RWPE1 (cell line): ENCODE measurements around the gene UBE4A.

Source experiments
- CTCF ChIA-PET: fragments of 350-600 bp; sonication (Branson Sonifier 250); formaldehyde crosslinking; extraction: SDS; loops from one replicate; lab custom pipeline; 2021; lab: Yijun Ruan, JAX
- POLR2A ChIA-PET: fragments of 400-600 bp; formaldehyde crosslinking; extraction: SDS; loops from one replicate; lab custom pipeline; 2020; ENCODE audit warnings: antibody characterized with exemption; ENCODE audit not compliant: low non-redundant PET; lab: Yijun Ruan, JAX
- DNase-seq: peaks from one replicate; pipeline ENCODE4 v3.0.0; 2012; ENCODE audit warnings: low spot score
- H3K27ac ChIP-seq: fragments of 450-650 bp; 2 replicates; pipeline ENCODE4 v1.5.1; 2017
- CTCF ChIP-seq: fragments of 450-650 bp; conservative IDR thresholded peaks from 2 replicates; pipeline ENCODE4 v1.5.1; 2017; ENCODE audit warnings: low read depth, mild to moderate bottlenecking

UBE4A gene

GRCh38 chr11:118436639-118437207, 77.3 kb downstream of the UBE4A start:
- TF ChIP-seq CTCF = no peak
- DNase-seq = peak; percentile 37
- CTCF ChIA-PET = no interaction called here
- POLR2A ChIA-PET = no interaction called here
- H3K27ac ChIP-seq = peak overlapping the region; percentile 96

GRCh38 chr11:118437208-118438125, 78.1 kb downstream of the UBE4A start:
- POLR2A ChIA-PET = no interaction called here
- peak; percentile 64 for DNase-seq
- peak overlapping the region; percentile 96 for H3K27ac ChIP-seq
- TF ChIP-seq CTCF = no peak
- CTCF ChIA-PET = interaction anchor here (0.5 to 0.8 kb wide), 4 partner anchors 13 to 50 kb away, joined by 3 to 7 read pairs (median 4); no protein-coding TSS in a partner anchor

GRCh38 chr11:118438314-118438931, 79.0 kb downstream of the UBE4A start:
- peak; percentile 56 for DNase-seq
- no peak for TF ChIP-seq CTCF
- ChIA-PET POLR2A (no interaction called here), CTCF (interaction anchor here (0.5 to 0.8 kb wide), 3 partner anchors 12 to 49 kb away, joined by 3 to 7 read pairs (median 4); no protein-coding TSS in a partner anchor)
- peak overlapping the region; percentile 96 for H3K27ac ChIP-seq

GRCh38 chr11:118439646-118440045, 80.2 kb downstream of the UBE4A start:
- no peak overlapping the region for H3K27ac ChIP-seq
- no peak for TF ChIP-seq CTCF
- no peak for DNase-seq
- ChIA-PET CTCF (interaction anchor here (0.6 to 1.1 kb wide), 3 partner anchors 20 to 798 kb away, joined by 3 to 9 read pairs (median 5); no protein-coding TSS in a partner anchor), POLR2A (interaction anchor here (0.7 kb wide), 1 partner anchor 41 kb away, joined by 4 read pairs; no protein-coding TSS in a partner anchor)

GRCh38 chr11:118441770-118442275, 82.4 kb downstream of the UBE4A start:
- DNase-seq = no peak
- TF ChIP-seq CTCF = no peak
- POLR2A ChIA-PET = no interaction called here
- CTCF ChIA-PET = no interaction called here
- H3K27ac ChIP-seq = no peak overlapping the region

- ChIA-PET POLR2A (no interaction called here), CTCF (no interaction called here)
- no peak for TF ChIP-seq CTCF
- no peak for DNase-seq
- no peak overlapping the region for H3K27ac ChIP-seq
Measured at GRCh38 chr11:118442301-118442700, 82.9 kb downstream of the UBE4A start.
